SK-N-MC (cell line): ENCODE measurements around the gene BRINP3.

Experiments used
- EZH2 ChIP-seq: fragments of 200-600 bp; sonication (generic); IDR thresholded peaks from one replicate; pipeline ENCODE4 v1.6.1; 2017; ENCODE audit warnings: antibody characterized with exemption
- FOXP2 ChIP-seq: optimal IDR thresholded peaks from 2 replicates; pipeline ENCODE3; 2011; ENCODE audit warnings: mild to moderate bottlenecking, moderate library complexity; ENCODE audit not compliant: insufficient read depth; ENCODE audit errors: extremely low read length, control extremely low read depth
- POLR2AphosphoS5 ChIP-seq: IDR thresholded peaks from 2 replicates; pipeline ENCODE4 v1.6.1; 2012; ENCODE audit warnings: mild to moderate bottlenecking, low read depth, low read length, borderline replicate concordance

DNA sequence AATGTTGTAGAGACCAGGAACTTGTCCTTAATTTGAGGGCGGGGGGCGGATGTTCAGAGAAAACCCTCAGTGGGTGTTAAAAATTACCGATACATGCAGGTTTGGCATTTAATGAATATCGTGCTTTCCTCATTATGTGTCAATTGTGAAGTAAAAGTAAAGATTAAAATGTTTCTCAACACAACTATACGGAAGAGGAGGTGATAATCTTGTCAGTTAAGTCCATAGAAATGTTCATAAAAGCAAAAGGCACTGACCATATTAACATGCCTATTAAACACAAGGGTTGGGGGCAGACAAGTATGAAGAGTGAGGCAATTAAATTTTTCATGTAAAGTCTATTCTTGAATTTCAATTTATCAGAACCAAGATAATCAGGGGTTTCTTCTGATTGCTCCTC, 1.3 kb downstream of the BRINP3 start:
- no peak for TF ChIP-seq POLR2AphosphoS5
- no peak for TF ChIP-seq EZH2
- TF ChIP-seq FOXP2: no peak
